Transverse colon (tissue), 4 donors: ENCODE data around the gene TRAF3.

ENCODE experiments used
- POLR2AphosphoS5 ChIP-seq, 3 donors: sonication (generic); formaldehyde crosslinking; IDR thresholded peaks; one replicate each; pipeline ENCODE4 v1.6.1; 2016; ENCODE audit warnings: antibody characterized with exemption in 3 of 3
- TF ChIP-seq, protein P1 (sequence below), 5 experiments: fragments of 200-600 bp in 3 of 5; fragments of 450-650 bp in 2 of 5; sonication (generic) in 3 of 5; IDR thresholded peaks; 1 replicate in 2 of 5; 2 replicates in 3 of 5; pipeline ENCODE4 v1.5.1; 2016 to 2017; ENCODE audit warnings: antibody characterized with exemption in 5 of 5, inconsistent platforms in 3 of 5, mild to moderate bottlenecking in 2 of 5, moderate library complexity in 1 of 5

DNA sequence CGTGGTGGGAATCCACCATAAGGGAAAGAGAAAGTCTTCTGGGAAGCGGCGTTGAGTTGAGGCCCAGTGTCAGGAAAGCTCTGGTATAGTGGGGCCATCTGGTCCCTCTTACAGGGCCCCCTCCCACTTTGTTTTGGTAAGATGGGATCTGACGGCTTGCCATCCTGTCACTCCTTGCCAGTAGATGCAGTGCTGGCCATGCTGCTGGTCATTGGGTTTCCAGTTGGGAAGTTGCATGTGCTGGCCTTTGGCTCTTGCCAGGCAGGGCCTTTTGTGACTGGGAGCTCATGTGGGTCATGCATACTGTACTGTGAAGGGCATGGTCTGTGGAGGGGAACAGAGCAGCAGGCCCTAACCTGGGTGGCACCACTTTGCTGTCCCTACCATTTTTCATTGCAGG lies 3.8 kb downstream of the TRAF3 start:
- TF ChIP-seq, protein P1, sequence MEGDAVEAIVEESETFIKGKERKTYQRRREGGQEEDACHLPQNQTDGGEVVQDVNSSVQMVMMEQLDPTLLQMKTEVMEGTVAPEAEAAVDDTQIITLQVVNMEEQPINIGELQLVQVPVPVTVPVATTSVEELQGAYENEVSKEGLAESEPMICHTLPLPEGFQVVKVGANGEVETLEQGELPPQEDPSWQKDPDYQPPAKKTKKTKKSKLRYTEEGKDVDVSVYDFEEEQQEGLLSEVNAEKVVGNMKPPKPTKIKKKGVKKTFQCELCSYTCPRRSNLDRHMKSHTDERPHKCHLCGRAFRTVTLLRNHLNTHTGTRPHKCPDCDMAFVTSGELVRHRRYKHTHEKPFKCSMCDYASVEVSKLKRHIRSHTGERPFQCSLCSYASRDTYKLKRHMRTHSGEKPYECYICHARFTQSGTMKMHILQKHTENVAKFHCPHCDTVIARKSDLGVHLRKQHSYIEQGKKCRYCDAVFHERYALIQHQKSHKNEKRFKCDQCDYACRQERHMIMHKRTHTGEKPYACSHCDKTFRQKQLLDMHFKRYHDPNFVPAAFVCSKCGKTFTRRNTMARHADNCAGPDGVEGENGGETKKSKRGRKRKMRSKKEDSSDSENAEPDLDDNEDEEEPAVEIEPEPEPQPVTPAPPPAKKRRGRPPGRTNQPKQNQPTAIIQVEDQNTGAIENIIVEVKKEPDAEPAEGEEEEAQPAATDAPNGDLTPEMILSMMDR (IDR thresholded peaks at IDR 0.05), result no peak
- no peak for TF ChIP-seq POLR2AphosphoS5 (IDR thresholded peaks at IDR 0.05)
